ENCODE results near the gene PILRB. TPM values are rescaled to one million over a fixed set of nuclear protein-coding genes. Genes with fewer than 3 reads are reported as not detected.

PILRB gene
- total RNA-seq, 1 experiment from 2014 or later: 50.1 TPM

GRCh38 chr7:100369105-100369504 is 11.2 kb downstream of the PILRB start:
- H3K4me2 ChIP-seq (ENCODE audit: insufficient read depth, insufficient read length, low read length): no peak overlapping the region
- no peaks in the 10 kb centered on the region; the same call in 1 of the 2 replicates for H3K4me1 ChIP-seq (ENCODE audit: insufficient read depth, low read length)
- no peaks in the 10 kb centered on the region for H3K27me3 ChIP-seq (ENCODE audit: insufficient read depth, low read length)
- no peak overlapping the region for H2BK15ac ChIP-seq (ENCODE audit: low read depth, low read length)
- no peaks in the 10 kb centered on the region for H3K23me2 ChIP-seq (ENCODE audit: insufficient read length, low read depth, low read length, poor library complexity, severe bottlenecking)
- no peak overlapping the region for H3K56ac ChIP-seq (ENCODE audit: insufficient read length, low read depth, low read length)
- Mint-ChIP-seq H3K9me3 (no peaks in the 10 kb centered on the region), H3K36me3 (ENCODE audit: insufficient read depth in 1 of 3, low read depth in 3 of 3) (peaks cover 12 to 32% (median 14%) of the 10 kb centered on the region in 3 experiments), H3K4me3 (no peak overlapping the region; a peak in 1 of 5 replicates), H3K27me3 (ENCODE audit: low read depth) (no peaks in the 10 kb centered on the region; the same call in 1 of the 2 replicates), H3K4me1 (peaks cover 38 to 54% of the 10 kb centered on the region in 2 experiments), H3K27ac (peak overlapping the region; percentile 40 to 96 (median 86); a peak in 5 of 7 replicates)
- H2BK12ac ChIP-seq (ENCODE audit: insufficient read length, low read depth, low read length): no peak overlapping the region
- no peak overlapping the region for H3K4ac ChIP-seq (ENCODE audit: low read depth, low read length)
- no peak overlapping the region for H4K5ac ChIP-seq (ENCODE audit: insufficient read length, low read depth, low read length)
- no peak overlapping the region for H2BK120ac ChIP-seq (ENCODE audit: low read depth, low read length, poor library complexity, severe bottlenecking)
- H3K9me3 ChIP-seq (ENCODE audit: control insufficient read depth, low read depth, low read length): no peaks in the 10 kb centered on the region
- no peaks in the 10 kb centered on the region for H4K20me1 ChIP-seq (ENCODE audit: control insufficient read depth, insufficient read depth, insufficient read length)
- no peak overlapping the region for H3K18ac ChIP-seq (ENCODE audit: insufficient read length, low read depth, low read length)
- no peak overlapping the region for H2BK5ac ChIP-seq (ENCODE audit: insufficient read length, low read length)
- no peak overlapping the region for H4K91ac ChIP-seq (ENCODE audit: insufficient read length, low read depth, low read length)
- no peak overlapping the region for H3K27ac ChIP-seq (ENCODE audit: insufficient read length, low read depth, low read length)
- no peak for TF ChIP-seq CTCF (conservative IDR thresholded peaks at IDR 0.05)
- WGBS (ENCODE audit: extremely low coverage, insufficient read length, low lambda C conversion rate): no CpG with 5 or more reads among the region's 6 CpGs
- no peaks in the 10 kb centered on the region for H3K79me1 ChIP-seq (ENCODE audit: insufficient read depth, low read depth, low read length, poor library complexity, severe bottlenecking)
- no peaks in the 10 kb centered on the region for H3K79me2 ChIP-seq (ENCODE audit: insufficient read depth, low read length)
- H2AK5ac ChIP-seq (ENCODE audit: insufficient read length, low read length): no peak overlapping the region
- no peak overlapping the region for H3K9ac ChIP-seq (ENCODE audit: extremely low read depth, insufficient read length, low read length)
- H3T11ph ChIP-seq (ENCODE audit: low read length): no peak overlapping the region
- H2AFZ ChIP-seq (ENCODE audit: low read length): no peak overlapping the region
- H3K23ac ChIP-seq (ENCODE audit: insufficient read length, low read depth, low read length): no peak overlapping the region
- H3K14ac ChIP-seq (ENCODE audit: insufficient read depth, low read length): no peak overlapping the region
- DNase-seq: no peak
- no peak overlapping the region for H2BK20ac ChIP-seq (ENCODE audit: low read depth, low read length, poor library complexity, severe bottlenecking)
- H4K8ac ChIP-seq (replicated peaks; ENCODE audit: insufficient read length, low read depth, low read length): no peak overlapping the region

All from H9 (cell line).